Keratinocyte (primary cell): ENCODE measurements around the gene KCNN3. TPM values are rescaled to one million over a fixed set of nuclear protein-coding genes. Genes with fewer than 3 reads are reported as not detected.

ENCODE experiments used
- DNase-seq: peaks from one replicate; pipeline ENCODE4 v3.0.0-alpha.2; 2011; ENCODE audit warnings: low read depth, missing footprints, low spot score
- FAIRE-seq: peaks from 2 replicates; lab custom pipeline; 2011; peaks lifted over from hg19 to GRCh38; lab: Jason Lieb, UNC
- H2AFZ ChIP-seq: 2 replicates; pipeline ENCODE4 v1.6.0; 2012; ENCODE audit warnings: low read length, control low read depth, inconsistent platforms; ENCODE audit not compliant: control insufficient read depth
- H3K27ac ChIP-seq: 2 replicates; pipeline ENCODE4 v1.5.1; 2011; ENCODE audit warnings: low read length; ENCODE audit not compliant: control insufficient read depth, insufficient read depth
- H3K27me3 ChIP-seq: 3 replicates; pipeline ENCODE4 v1.6.0; 2011; ENCODE audit warnings: low read length; ENCODE audit not compliant: control insufficient read depth, insufficient read depth; ENCODE audit errors: extremely low read depth
- H3K36me3 ChIP-seq, 2 experiments: 2 replicates in 1 of 2; 3 replicates in 1 of 2; pipeline ENCODE4 v1.5.1; 2011; ENCODE audit warnings: low read length in 2 of 2, mild to moderate bottlenecking in 1 of 2; ENCODE audit not compliant: control insufficient read depth in 2 of 2, insufficient read depth in 2 of 2; ENCODE audit errors: extremely low read depth in 1 of 2
- H3K4me1 ChIP-seq: 3 replicates; pipeline ENCODE4 v1.5.1; 2011; ENCODE audit warnings: low read length; ENCODE audit not compliant: control insufficient read depth, insufficient read depth; ENCODE audit errors: extremely low read depth
- H3K4me2 ChIP-seq: 3 replicates; pipeline ENCODE4 v1.6.0; 2011; ENCODE audit warnings: low read depth, low read length; ENCODE audit not compliant: control insufficient read depth, insufficient read depth; ENCODE audit errors: extremely low read depth
- H3K4me3 ChIP-seq, 3 experiments: fragments of 200-600 bp in 1 of 3; sonication (generic) in 1 of 3; 2 replicates in 2 of 3; 3 replicates in 1 of 3; pipeline ENCODE4 v1.5.1; 2011 to 2016; ENCODE audit warnings: low read length in 3 of 3, mild to moderate bottlenecking in 3 of 3, control low read depth in 2 of 3, inconsistent platforms in 1 of 3, low read depth in 1 of 3, mixed read lengths in 1 of 3, mixed run types in 1 of 3, moderate library complexity in 1 of 3; ENCODE audit not compliant: control insufficient read depth in 2 of 3, insufficient read depth in 2 of 3; ENCODE audit errors: extremely low read depth in 1 of 3
- H3K79me2 ChIP-seq: 2 replicates; pipeline ENCODE4 v1.6.0; 2012; ENCODE audit warnings: low read length; ENCODE audit not compliant: control insufficient read depth, insufficient read depth
- H3K9ac ChIP-seq: 3 replicates; pipeline ENCODE4 v1.6.0; 2011; ENCODE audit warnings: low read length; ENCODE audit not compliant: control insufficient read depth, insufficient read depth; ENCODE audit errors: extremely low read depth
- H3K9me1 ChIP-seq: 3 replicates; pipeline ENCODE4 v1.6.0; 2011; ENCODE audit warnings: low read length; ENCODE audit not compliant: control insufficient read depth, insufficient read depth; ENCODE audit errors: extremely low read depth
- H3K9me3 ChIP-seq: 2 replicates; pipeline ENCODE4 v1.5.1; 2012; ENCODE audit warnings: low read depth, low read length; ENCODE audit not compliant: control insufficient read depth
- H4K20me1 ChIP-seq: 3 replicates; pipeline ENCODE4 v1.6.0; 2011; ENCODE audit warnings: low read length; ENCODE audit not compliant: control insufficient read depth, insufficient read depth; ENCODE audit errors: extremely low read depth
- CTCF ChIP-seq, 3 experiments: IDR thresholded peaks in 1 of 3; conservative IDR thresholded peaks in 1 of 3; optimal IDR thresholded peaks in 1 of 3; 2 replicates in 2 of 3; 3 replicates in 1 of 3; pipeline versions ENCODE3 to v1.5.1; 2011; ENCODE audit warnings: low read length in 3 of 3, mild to moderate bottlenecking in 3 of 3, moderate library complexity in 2 of 3, control low read depth in 1 of 3, inconsistent platforms in 1 of 3; ENCODE audit not compliant: insufficient read depth in 2 of 3; ENCODE audit errors: extremely low read depth in 1 of 3
- EZH2 ChIP-seq: IDR thresholded peaks from one replicate; pipeline ENCODE4 v1.6.1; 2012; ENCODE audit warnings: inconsistent platforms, mild to moderate bottlenecking, low read length, moderate library complexity
- dilution Hi-C: fragments of 300-500 bp; cut with MboI; formaldehyde crosslinking; loops from one replicate; pipeline ENCODE4 v1.7.0; 2020; ENCODE audit warnings: low sequenced_read_pairs; ENCODE audit not compliant: extremely low pct_ligation_motif_present
- polyA plus RNA-seq, 5 experiments: library from polyadenylated mRNA; depleted of rRNA in 3 of 5; stranded (reverse) in 3 of 5; stranded (forward) in 1 of 5; unstranded in 1 of 5; fragments of >200 nt; gene quantifications; 1 replicate in 1 of 5; 2 replicates in 3 of 5; 3 replicates in 1 of 5; pipeline versions ENCODE4 v1.2.1 to v1.2.3, GENCODE V29; 2011 to 2012; ENCODE audit warnings: missing spikeins in 2 of 5, low read depth in 1 of 5, low replicate concordance in 1 of 5

KCNN3 gene
- polyA plus RNA-seq, 1 donor (not counting 4 experiments of a cell fraction or from before 2014, with no cell fraction given): 0.05 TPM

GRCh38 chr1:154838461-154838860 lies 31.6 kb downstream of the KCNN3 start:
- dilution Hi-C loops: no loop called here
- DNase-seq (no peak), FAIRE-seq (no peak)
- H3K9ac ChIP-seq: no peak overlapping the region
- no peak overlapping the region for H2AFZ ChIP-seq
- H3K4me2 ChIP-seq: no peak overlapping the region
- peaks cover 49% of the 10 kb centered on the region for H3K27me3 ChIP-seq
- no peaks in the 10 kb centered on the region for H3K36me3 ChIP-seq
- H3K79me2 ChIP-seq: no peaks in the 10 kb centered on the region
- H3K4me3 ChIP-seq: no peak overlapping the region
- no peak overlapping the region for H3K27ac ChIP-seq
- H3K9me1 ChIP-seq: no peaks in the 10 kb centered on the region
- TF ChIP-seq EZH2 (no peak), CTCF (optimal IDR thresholded peaks at IDR 0.05 in 1 of 3, IDR thresholded peaks at IDR 0.05 in 1 of 3, conservative IDR thresholded peaks at IDR 0.05 in 1 of 3; ENCODE audit: extremely low read depth in 1 of 3, insufficient read depth in 2 of 3, low read length in 3 of 3) (no peak)
- no peaks in the 10 kb centered on the region for H3K4me1 ChIP-seq
- no peaks in the 10 kb centered on the region for H4K20me1 ChIP-seq
- no peaks in the 10 kb centered on the region for H3K9me3 ChIP-seq

GRCh38 chr1:154837672-154838171 lies 32.4 kb downstream of the KCNN3 start:
- no peak for FAIRE-seq

More at GRCh38 chr1:154837672-154838171, 32.4 kb downstream of the KCNN3 start:
- Histone ChIP-seq H3K79me2 (no peaks in the 10 kb centered on the region), H3K36me3 (no peaks in the 10 kb centered on the region), H2AFZ (no peak overlapping the region), H3K4me1 (no peaks in the 10 kb centered on the region), H3K9me1 (no peaks in the 10 kb centered on the region), H3K27me3 (peaks cover 49% of the 10 kb centered on the region), H3K9me3 (no peaks in the 10 kb centered on the region), H3K9ac (no peak overlapping the region), H3K4me3 (no peak overlapping the region), H3K27ac (no peak overlapping the region), H3K4me2 (no peak overlapping the region), H4K20me1 (no peaks in the 10 kb centered on the region)
- TF ChIP-seq CTCF (optimal IDR thresholded peaks at IDR 0.05 in 1 of 3, IDR thresholded peaks at IDR 0.05 in 1 of 3, conservative IDR thresholded peaks at IDR 0.05 in 1 of 3; ENCODE audit: extremely low read depth in 1 of 3, insufficient read depth in 2 of 3, low read length in 3 of 3): no peak
- TF ChIP-seq EZH2: no peak
- dilution Hi-C loops: no loop called here
- no peak for DNase-seq
